ENCODE data around the gene TNIP2. TPM values are rescaled to one million over a fixed set of nuclear protein-coding genes. Genes with fewer than 3 reads are reported as not detected.

The TNIP2 gene
- total RNA-seq, 2 donors from 2014 or later = 67.3 to 84.8 TPM

GRCh38 chr4:2702361-2702760 is 53.8 kb downstream of the TNIP2 start:
- H3K27me3 ChIP-seq (replicated peaks; ENCODE audit: insufficient read depth) = no peaks in the 10 kb centered on the region
- no peak for TF ChIP-seq CTCF (IDR thresholded peaks at IDR 0.05)
- no peak for ATAC-seq (ENCODE audit: insufficient number of reproducible peaks, low FRiP score, low read depth)
- H3K4me1 ChIP-seq (ENCODE audit: control insufficient read depth in 1 of 2, low read depth in 2 of 2) = no peaks in the 10 kb centered on the region
- DNase-seq (ENCODE audit: low spot score) = no peak
- H3K4me3 ChIP-seq = no peak overlapping the region
- no peak overlapping the region for H3K27ac ChIP-seq
- H3K36me3 ChIP-seq = peaks cover 62% of the 10 kb centered on the region
- no peaks in the 10 kb centered on the region for H3K9me3 ChIP-seq

- ATAC-seq (ENCODE audit: insufficient number of reproducible peaks, low FRiP score, low read depth) (no peak), DNase-seq (ENCODE audit: low spot score) (no peak)
- H3K27me3 ChIP-seq (replicated peaks; ENCODE audit: insufficient read depth) = no peaks in the 10 kb centered on the region
- TF ChIP-seq CTCF (IDR thresholded peaks at IDR 0.05) = no peak
- H3K36me3 ChIP-seq = peaks cover 77% of the 10 kb centered on the region
- H3K4me3 ChIP-seq = no peak overlapping the region
- H3K4me1 ChIP-seq (ENCODE audit: control insufficient read depth in 1 of 2, low read depth in 2 of 2) = no peaks in the 10 kb centered on the region
- H3K9me3 ChIP-seq = no peaks in the 10 kb centered on the region
- H3K27ac ChIP-seq = no peak overlapping the region
Observed at GRCh38 chr4:2700031-2700430, 56.1 kb downstream of the TNIP2 start.

- DNase-seq (ENCODE audit: low spot score) (no peak), ATAC-seq (ENCODE audit: insufficient number of reproducible peaks, low FRiP score, low read depth) (no peak)
- Histone ChIP-seq H3K4me1 (ENCODE audit: control insufficient read depth in 1 of 2, low read depth in 2 of 2) (no peaks in the 10 kb centered on the region), H3K36me3 (peaks cover 73% of the 10 kb centered on the region), H3K27me3 (replicated peaks; ENCODE audit: insufficient read depth) (no peaks in the 10 kb centered on the region), H3K9me3 (no peaks in the 10 kb centered on the region), H3K27ac (no peak overlapping the region), H3K4me3 (no peak overlapping the region)
- no peak for TF ChIP-seq CTCF (IDR thresholded peaks at IDR 0.05)
Observed at GRCh38 chr4:2699534-2699933, 56.6 kb downstream of the TNIP2 start.

GRCh38 chr4:2698951-2699505 is 57.1 kb downstream of the TNIP2 start:
- no peak overlapping the region for H3K4me3 ChIP-seq
- DNase-seq (ENCODE audit: low spot score) (no peak), ATAC-seq (ENCODE audit: insufficient number of reproducible peaks, low FRiP score, low read depth) (no peak)
- no peaks in the 10 kb centered on the region for H3K4me1 ChIP-seq (ENCODE audit: control insufficient read depth in 1 of 2, low read depth in 2 of 2)
- H3K27me3 ChIP-seq (replicated peaks; ENCODE audit: insufficient read depth) = no peaks in the 10 kb centered on the region
- no peak overlapping the region for H3K27ac ChIP-seq
- H3K36me3 ChIP-seq = peaks cover 73% of the 10 kb centered on the region
- H3K9me3 ChIP-seq = no peaks in the 10 kb centered on the region
- no peak for TF ChIP-seq CTCF (IDR thresholded peaks at IDR 0.05)

GRCh38 chr4:2698504-2698903 is 57.6 kb downstream of the TNIP2 start:
- no peak overlapping the region for H3K27ac ChIP-seq
- no peak for DNase-seq (ENCODE audit: low spot score)
- peaks cover 73% of the 10 kb centered on the region for H3K36me3 ChIP-seq
- TF ChIP-seq CTCF (IDR thresholded peaks at IDR 0.05) = no peak
- no peaks in the 10 kb centered on the region for H3K4me1 ChIP-seq (ENCODE audit: control insufficient read depth in 1 of 2, low read depth in 2 of 2)
- H3K27me3 ChIP-seq (replicated peaks; ENCODE audit: insufficient read depth) = no peaks in the 10 kb centered on the region
- ATAC-seq (ENCODE audit: insufficient number of reproducible peaks, low FRiP score, low read depth) = no peak
- no peaks in the 10 kb centered on the region for H3K9me3 ChIP-seq
- H3K4me3 ChIP-seq = no peak overlapping the region

Data from thoracic aorta (tissue), 2 donors.